ENCODE data around the gene MFAP4.
A peak's percentile ranks its signal among the peaks of the same experiment; 100 is the strongest.

MFAP4 gene

GRCh38 chr17:19384723-19385391 lies 2.1 kb downstream of the MFAP4 start:
- no peak for DNase-seq

DNA sequence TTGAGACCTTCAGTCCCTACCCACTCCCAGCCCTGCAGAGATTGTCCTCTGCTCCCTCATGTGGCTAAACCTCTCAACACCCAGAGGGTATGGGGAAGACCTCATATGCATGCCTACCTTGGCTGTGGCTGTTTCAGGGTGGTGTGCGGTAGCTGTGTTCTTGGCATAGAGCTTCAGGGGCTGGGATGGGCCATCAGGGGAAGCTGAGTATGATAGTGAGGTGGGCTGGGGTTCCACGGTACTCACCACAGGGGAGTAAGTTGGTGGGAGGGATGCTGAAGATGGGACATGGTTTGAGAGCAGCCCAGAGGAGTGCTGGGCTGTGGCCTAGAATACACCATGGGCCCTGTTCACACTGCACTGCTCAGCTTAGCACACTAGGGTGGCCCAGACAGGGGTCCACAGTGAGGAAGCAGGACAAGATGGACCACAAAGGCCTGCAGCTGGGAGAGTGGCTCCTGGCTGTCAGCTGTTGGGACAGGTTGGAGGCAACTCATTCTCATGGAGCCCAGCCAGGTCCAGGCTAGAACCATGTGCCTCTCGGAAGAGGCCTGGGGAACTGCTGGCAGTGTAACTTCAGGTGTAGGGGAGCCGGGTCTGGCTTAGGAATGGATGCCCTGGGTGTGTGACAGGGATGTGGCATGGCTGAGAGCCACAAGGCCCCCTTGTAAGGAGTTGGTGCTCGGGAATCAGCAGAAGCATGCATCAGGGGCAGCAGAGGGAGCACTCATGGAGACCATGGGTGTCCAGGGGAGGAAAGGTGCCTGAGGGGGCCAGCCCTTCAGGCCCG lies 3.1 kb downstream of the MFAP4 start:
- DNase-seq, result no peak

GRCh38 chr17:19382531-19383444 lies 4.2 kb downstream of the MFAP4 start:
- DNase-seq, result no peak

DNA sequence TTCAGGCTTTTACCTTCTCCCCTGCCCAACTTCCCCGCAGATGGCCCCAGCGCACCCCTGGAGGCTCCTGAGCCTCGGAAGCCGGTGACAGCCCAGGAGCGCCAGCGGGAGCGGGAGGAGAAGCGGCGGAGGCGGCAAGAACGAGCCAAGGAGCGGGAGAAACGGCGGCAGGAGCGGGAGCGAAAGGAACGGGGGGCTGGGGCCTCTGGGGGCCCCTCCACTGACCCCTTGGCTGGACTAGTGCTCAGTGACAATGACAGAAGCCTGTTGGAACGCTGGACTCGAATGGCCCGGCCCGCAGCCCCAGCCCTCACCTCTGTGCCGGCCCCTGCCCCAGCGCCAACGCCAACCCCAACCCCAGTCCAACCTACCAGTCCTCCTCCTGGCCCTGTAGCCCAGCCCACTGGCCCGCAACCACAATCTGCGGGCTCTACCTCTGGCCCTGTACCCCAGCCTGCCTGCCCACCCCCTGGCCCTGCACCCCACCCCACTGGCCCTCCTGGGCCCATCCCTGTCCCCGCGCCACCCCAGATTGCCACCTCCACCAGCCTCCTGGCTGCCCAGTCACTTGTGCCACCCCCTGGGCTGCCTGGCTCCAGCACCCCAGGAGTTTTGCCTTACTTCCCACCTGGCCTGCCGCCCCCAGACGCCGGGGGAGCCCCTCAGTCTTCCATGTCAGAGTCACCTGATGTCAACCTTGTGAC lies 5.1 kb downstream of the MFAP4 start:
- DNase-seq, result no peak

DNA sequence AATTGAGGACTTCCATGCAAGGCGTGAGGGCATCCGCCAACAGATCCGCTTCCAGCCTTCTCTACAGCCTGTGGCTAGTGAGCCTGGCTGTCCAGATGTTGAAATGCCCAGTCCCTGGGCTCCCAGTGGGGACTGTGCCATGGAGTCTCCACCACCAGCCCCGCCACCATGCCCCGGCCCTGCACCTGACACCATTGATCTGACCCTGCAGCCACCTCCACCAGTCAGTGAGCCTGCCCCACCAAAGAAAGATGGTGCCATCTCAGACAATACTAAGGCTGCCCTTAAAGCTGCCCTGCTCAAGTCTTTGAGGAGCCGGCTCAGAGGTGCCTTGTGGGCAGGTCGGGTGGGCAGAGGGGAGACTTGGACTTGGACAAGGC lies 5.6 kb downstream of the MFAP4 start:
- no peak for DNase-seq

GRCh38 chr17:19380481-19381301 lies 6.3 kb downstream of the MFAP4 start:
- DNase-seq, result no peak

GRCh38 chr17:19379361-19380065 lies 7.5 kb downstream of the MFAP4 start:
- DNase-seq, result no peak

GRCh38 chr17:19378416-19379360 lies 8.3 kb downstream of the MFAP4 start, which contains the start of gene MAPK7:
TSS of gene MAPK7 (plus strand) at chr17:19378498. CDS start at chr17:19378901, 403 bp downstream.
- no peak for DNase-seq

DNA sequence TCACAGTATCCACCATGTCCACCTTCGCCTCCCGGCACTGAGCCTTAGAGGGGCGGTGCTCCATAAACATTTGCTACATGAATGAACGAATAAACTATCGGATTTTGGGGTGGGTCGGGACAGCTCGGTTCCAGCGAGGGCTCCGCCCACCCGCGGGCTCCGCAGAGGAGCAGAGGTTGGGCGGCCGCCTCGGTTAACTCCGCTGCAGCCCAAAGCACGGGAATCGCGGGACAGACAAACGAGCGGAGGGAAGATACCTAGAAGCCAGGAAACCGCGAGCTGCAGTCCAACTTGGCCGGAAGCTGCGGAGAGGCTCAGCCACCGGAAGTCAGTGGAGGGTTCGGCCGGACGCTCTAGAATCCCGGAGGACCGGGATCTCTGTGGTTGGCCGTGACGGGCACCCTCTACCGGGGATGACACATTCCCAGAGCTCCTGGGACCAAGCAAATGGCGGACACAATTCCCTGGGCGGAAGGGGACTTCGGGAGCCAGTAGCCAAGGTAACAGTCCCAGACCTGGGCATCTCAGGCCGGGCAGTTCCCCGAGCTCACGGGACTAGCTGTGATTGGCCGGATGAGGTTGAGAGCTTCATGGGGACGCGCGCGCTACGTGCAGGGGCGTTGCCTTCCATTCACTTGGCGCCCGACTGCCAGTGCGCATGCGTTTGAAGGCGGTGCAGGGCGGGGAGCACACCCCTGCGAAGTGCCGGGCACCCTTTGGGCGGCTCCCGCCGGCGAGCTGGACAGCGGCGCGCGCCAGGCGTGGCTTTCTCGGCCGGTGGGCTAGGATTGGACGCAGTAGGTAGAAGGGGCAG lies 9.2 kb downstream of the MFAP4 start:
- DNase-seq, result peak; percentile 92

DNA sequence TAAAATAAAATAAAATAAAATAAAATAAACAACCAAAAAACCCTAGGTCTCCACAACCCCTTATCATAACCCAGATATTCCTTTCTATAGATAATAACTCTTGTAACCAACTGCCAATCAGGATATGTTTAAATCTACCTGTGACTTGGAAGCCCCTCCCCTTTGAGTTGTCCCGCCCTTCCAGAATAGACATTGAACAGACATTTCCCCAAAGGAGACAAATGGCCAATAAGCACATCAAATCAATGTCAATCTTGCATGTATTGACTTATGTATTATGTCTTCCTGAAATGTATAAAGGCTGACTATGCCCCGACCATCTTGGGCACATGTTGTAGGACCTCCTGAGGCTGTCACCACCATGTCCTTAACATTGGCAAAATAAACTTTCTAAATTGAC lies 10.2 kb downstream of the MFAP4 start:
- peak; percentile 4 for DNase-seq

- no peak for DNase-seq
Measured at GRCh38 chr17:19375732-19376131, 11.3 kb downstream of the MFAP4 start.

GRCh38 chr17:19374136-19374535 lies 12.9 kb downstream of the MFAP4 start:
- no peak for DNase-seq

DNA sequence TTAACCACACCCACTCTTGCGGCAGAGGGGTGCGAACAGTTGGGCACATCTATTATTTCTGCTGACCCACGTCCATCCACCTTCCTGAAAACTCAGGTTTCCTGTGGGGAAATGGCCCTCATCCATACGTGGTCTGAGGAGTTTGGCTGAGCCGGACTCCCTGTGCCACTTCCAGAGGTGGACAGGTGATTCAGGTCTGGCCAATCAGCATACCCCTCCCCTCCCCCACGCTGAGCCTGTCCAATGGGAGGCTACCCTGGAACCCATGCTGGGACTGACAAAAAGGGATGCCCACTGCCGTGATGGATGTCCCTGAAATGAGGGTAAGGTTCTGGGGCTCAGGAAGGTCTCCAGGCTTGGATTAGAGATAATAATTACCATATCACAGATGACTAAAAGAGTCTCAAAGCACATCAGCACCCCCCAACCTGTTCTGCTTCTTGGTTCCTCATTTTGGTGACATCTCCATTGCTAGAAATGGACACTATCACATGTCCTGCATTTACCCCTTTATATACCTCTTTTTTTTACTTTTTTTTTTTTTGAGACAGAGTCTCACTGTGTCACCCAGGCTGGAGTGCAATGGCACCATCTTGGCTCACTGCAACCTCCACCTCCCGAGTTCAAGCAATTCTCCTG lies 14.0 kb downstream of the MFAP4 start:
- DNase-seq, result no peak

DNA sequence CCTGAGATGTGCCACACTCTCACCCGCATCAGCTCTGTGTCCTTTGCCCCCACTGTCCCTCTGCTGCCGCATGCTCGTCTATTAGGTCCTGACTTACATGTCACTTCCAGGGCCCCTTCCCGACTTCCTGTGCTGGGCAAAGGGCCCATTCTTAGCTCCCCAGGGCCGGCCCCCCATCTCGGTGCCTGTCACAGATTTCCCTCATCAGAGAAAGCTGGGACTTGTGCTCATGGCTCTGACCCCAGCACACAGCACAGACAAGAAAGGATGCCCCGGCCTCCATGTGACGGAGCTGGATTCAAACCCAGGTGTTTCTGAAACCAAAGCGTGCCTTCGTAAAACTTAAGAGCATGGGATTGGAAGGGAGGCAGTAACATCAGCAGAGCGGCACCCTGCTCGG lies 14.6 kb downstream of the MFAP4 start:
- no peak for DNase-seq

GRCh38 chr17:19372011-19372370 lies 15.0 kb downstream of the MFAP4 start:
- no peak for DNase-seq

DNA sequence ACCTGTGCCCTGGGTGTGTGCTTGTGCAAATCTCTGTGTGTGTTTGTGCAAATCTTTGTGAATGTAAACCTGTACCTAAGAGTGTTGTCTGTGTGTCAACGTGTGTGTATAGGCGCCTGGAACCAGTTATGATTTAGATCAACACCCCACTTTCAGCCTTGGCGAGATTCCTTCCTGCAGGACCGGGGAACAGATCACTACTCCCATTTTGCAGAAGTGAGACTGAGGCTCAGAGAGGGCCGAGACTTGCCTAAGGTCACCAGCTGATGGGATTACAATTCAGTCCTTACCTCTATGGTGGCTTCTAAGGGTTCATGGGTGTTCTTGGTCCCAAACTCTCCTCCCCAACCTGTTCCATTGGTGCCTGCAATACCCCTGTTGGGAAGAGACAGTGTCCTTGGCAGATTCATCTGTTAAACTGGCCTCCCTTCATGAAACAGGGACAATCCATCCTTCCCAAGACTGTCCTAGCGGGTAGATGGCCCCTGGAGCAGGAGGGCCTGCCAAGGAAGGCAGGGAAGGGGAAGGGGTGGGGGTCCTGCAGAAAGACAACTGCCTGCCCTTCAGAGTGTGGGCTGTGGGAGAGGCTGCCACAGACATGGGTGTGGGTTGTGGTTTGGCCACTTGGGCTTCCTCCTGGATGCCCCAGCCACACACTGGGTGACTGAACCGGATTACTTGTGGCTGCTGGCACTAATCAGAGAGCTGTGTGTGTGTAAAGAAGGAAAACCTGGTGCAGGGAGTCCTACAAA lies 15.6 kb downstream of the MFAP4 start:
- DNase-seq, result no peak

GRCh38 chr17:19370493-19370960 lies 16.5 kb downstream of the MFAP4 start:
- no peak for DNase-seq
